Breast epithelium (tissue), 3 donors: ENCODE data around the gene SLC6A9.

Experiments used
- CTCF ChIP-seq, 3 donors: fragments of 450-650 bp; IDR thresholded peaks; one replicate each; pipeline ENCODE4 v1.5.1; 2016 to 2017; ENCODE audit warnings: antibody characterized with exemption in 3 of 3, mild to moderate bottlenecking in 3 of 3, moderate library complexity in 3 of 3
- POLR2A ChIP-seq: fragments of 450-650 bp; IDR thresholded peaks from one replicate; pipeline ENCODE4 v1.6.1; 2016; ENCODE audit warnings: antibody characterized with exemption, mild to moderate bottlenecking, moderate library complexity
- POLR2AphosphoS5 ChIP-seq, 3 donors: sonication (generic); formaldehyde crosslinking; IDR thresholded peaks; one replicate each; pipeline ENCODE4 v1.6.1; 2017; ENCODE audit warnings: antibody characterized with exemption in 3 of 3

- TF ChIP-seq CTCF (IDR thresholded peaks at IDR 0.05): no peak
- TF ChIP-seq POLR2AphosphoS5 (IDR thresholded peaks at IDR 0.05): no peak
- TF ChIP-seq POLR2A: no peak
Measured at GRCh38 chr1:44021581-44022321, 9.5 kb downstream of the SLC6A9 start.
